ENCODE data around the gene LTO1. TPM values are rescaled to one million over a fixed set of nuclear protein-coding genes. Genes with fewer than 3 reads are reported as not detected.
"Not testable (repeated sequence)": the region's sequence is repeated elsewhere in the genome, so short reads cannot be mapped to it uniquely, and the experiment has no call there.

Gene LTO1
- total RNA-seq, 1 experiment from 2014 or later, result 15.7 TPM

DNA sequence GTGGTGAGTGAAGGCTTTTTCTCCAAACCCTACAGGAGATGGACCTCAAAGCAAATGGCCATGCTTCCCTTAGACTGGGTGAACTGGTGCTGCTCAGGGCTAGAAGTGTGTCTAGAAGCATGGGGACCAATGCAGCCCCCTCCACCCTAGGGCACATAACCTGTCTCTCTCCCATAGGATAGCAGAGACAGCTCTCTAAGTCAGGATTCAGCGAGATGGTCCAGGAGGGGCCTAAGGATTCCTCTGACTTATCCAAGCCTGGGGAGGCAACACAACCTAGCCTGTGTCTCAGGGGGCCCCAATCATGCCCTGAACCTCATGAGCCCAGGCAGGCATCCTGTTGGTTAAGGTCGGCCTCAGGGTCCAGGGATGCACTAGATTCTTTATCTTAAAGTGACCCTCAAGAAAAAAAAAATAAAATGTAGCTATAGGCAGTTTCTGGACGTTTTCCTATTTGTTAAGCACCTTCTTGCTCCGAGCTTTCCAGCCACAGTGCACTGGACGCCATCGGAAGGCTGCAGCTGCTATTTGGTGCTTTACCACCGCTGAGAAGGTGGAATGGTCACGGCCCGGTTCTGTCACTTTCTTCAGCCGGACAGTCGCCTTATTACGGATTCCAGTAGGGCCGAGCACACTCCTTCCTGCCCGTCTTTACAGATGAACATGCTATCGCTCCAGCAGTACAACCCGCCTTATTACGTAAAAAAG is 39.2 kb downstream of the LTO1 start:
- DNase-seq (ENCODE audit: low read depth), result no peak

DNA sequence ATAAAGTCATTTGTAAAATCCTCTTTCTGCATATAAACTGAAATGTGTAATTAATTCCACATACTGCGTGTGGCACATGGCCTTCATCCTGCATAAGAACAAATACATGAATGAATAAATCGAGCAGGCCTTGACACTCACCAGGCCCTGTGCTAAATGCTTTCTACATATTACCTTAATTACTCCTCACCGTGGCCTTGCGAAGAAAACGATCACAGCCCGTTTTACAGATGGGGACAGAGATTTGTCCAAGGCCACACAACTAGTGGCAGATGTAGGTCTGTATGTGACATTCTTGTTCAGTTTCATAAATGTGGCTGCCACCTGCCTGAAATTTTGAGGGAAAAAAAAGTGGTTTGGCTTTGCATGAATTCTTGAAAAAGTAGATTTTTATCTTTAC is 40.0 kb downstream of the LTO1 start:
- DNase-seq (ENCODE audit: low read depth), result no peak

GRCh38 chr11:69634590-69634989 is 40.6 kb downstream of the LTO1 start:
- no peak for DNase-seq (ENCODE audit: low read depth)

GRCh38 chr11:69634069-69634468 is 41.1 kb downstream of the LTO1 start:
- no peak for DNase-seq (ENCODE audit: low read depth)

GRCh38 chr11:69632900-69633299 is 42.3 kb downstream of the LTO1 start:
- DNase-seq (ENCODE audit: low read depth), result no peak

DNA sequence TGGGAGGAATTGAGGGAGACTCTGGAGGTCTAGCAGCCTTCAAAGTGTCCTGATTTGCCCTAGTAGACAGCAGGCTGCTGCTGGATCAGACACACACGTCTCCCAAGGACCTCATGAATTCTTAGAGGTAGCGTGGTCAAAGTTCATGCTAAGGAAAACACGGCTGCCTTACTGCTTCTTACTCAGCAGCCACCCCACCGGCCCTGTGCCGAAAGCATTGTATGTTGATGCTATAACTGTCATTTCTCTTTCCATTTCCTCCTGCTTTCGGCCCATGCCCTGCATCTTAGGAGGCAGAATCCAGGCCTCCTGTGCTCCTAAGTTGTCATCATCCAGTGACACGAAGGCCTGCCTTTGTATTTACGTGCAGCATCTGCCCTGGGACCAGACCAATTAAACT is 44.7 kb downstream of the LTO1 start:
- no peak for DNase-seq (ENCODE audit: low read depth)

DNA sequence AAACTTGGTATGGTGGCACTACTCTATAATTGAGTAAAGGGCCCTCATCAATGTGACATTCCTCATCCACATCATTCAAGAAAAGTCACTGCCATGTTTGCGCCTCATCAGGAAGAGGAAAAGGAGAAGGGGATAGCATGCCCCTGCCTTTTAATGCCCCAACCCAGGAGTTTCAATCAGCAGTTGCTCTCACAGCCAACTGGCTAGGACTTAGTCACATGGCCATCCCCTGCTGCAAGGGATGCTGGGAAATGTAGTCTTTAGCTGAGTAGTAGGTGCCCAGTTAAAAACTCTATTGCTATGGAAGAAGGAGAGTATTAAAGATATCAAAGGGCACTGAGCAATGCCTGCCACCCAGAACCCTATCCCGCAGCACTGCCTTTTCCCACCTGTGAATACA is 45.1 kb downstream of the LTO1 start:
- DNase-seq (ENCODE audit: low read depth), result peak; percentile 33

DNA sequence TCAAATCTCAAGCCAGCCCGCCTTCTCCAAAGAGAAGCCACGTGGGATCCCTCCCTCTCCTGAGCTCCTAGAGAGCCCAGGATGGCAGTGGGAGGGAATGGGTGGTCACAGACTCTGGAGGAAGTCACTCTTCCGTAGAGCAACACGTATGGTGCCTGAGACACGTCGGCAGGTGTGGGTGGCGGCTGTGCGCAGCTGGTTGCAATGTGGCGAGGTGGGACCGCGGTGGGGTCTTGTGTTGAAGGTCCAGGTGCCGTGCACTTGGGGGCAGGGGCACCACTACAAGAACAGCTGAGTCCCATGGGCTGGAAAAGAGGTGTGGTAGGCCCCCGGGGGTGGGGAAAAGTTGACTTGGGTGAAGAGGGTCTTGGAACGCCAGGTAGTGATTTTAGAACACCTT is 47.6 kb downstream of the LTO1 start:
- no peak for DNase-seq (ENCODE audit: low read depth)

- DNase-seq (ENCODE audit: low read depth), result no peak
Measured at GRCh38 chr11:69625476-69625875, 49.7 kb downstream of the LTO1 start.

GRCh38 chr11:69624293-69624692 is 50.9 kb downstream of the LTO1 start:
- DNase-seq (ENCODE audit: low read depth), result no peak

GRCh38 chr11:69622097-69622681 is 53.0 kb downstream of the LTO1 start:
- DNase-seq (ENCODE audit: low read depth), result not testable (repeated sequence)

DNA sequence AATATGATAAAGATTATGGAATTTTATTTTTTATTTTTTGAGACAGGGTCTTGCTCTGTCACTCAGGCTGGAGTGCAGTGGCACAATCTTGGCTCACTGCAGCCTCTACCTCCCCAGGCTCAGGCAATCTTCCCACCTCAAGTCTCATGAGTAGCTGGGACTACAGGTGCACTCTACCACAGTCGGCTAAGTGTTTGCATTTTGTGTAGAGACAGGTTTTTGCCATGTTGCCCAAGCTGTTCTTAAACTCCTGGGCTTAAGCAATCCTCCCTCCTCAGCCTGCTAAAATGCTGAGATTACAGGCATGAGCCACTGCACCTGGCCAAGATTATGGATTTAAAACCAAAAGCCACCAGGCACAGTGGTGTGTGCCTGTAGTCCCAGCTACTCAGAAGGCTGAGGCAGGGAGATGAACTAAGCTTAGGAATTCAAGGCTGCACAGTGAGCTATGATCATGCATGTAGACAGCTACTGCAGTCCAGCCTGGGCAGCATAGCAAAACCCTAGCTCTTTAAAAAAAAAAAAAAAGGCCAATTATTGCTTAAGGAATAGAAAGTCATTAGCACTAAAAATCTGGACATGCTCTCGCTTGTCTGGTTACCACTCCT is 54.4 kb downstream of the LTO1 start:
- no peak for DNase-seq (ENCODE audit: low read depth)

DNA sequence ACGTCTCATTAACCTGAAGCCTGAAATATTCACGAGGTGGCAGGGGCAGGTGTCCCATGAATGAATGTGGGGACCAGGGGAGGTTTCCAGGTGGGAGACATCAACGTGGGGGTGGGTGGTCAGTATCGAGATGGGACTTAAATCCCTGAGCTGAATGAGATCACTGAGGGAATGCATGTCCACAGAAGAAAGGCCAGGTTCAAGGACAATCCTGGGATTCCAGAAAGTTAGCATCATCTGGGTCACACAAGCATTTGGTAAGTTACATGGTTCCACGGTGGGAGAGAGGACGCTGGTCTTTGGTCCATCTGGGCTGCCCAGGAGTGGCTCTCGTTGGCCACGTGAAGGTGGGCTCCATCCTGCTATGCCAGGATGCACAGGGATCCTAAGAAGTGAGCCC is 56.9 kb downstream of the LTO1 start:
- no peak for DNase-seq (ENCODE audit: low read depth)

DNA sequence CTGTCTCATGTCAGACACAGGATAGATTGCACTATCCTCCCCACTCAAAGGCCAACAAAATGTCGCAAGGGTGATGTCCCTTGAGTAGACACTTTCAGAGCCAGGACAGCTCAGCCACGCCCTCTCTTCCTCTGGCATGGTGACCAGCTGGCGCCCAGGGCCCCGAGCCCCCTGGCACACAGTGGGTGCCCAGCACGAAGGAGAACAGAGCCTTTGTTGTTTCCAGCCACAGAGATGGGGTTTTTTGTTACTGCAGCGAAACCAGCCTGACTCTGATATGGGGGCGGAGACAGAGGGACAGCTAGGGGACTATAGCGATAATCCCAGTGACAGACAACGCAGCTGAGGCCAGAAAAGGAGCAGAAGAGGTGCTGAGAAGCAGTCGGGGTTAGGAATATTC is 57.5 kb downstream of the LTO1 start:
- DNase-seq (ENCODE audit: low read depth), result no peak

- no peak for DNase-seq (ENCODE audit: low read depth)
Measured at GRCh38 chr11:69617220-69617619, 57.9 kb downstream of the LTO1 start.

Other genes with a start within 250 kb of the LTO1 start
- gene LINC01488, start 193.7 kb downstream of the LTO1 start, total RNA-seq (2014; rRNA removed; shearing (Covaris generic)), result not detected in 2 replicates
- 76.0 and 91.0 TPM in 2 replicates for gene CCND1, start 34.2 kb downstream of the LTO1 start, total RNA-seq (2014; rRNA removed; shearing (Covaris generic))
- not detected in 2 replicates for gene FGF19, start 28.7 kb upstream of the LTO1 start, total RNA-seq (2014; rRNA removed; shearing (Covaris generic))
- not detected in 2 replicates for gene FGF4, start 100.0 kb upstream of the LTO1 start, total RNA-seq (2014; rRNA removed; shearing (Covaris generic))
- not detected in 2 replicates for gene FGF3, start 144.1 kb upstream of the LTO1 start, total RNA-seq (2014; rRNA removed; shearing (Covaris generic))

All from M059J (cell line).